Esophagus muscularis mucosa (tissue), 4 donors: Measurements from ENCODE around the gene SLC2A10. TPM values are rescaled to one million over a fixed set of nuclear protein-coding genes. Genes with fewer than 3 reads are reported as not detected.
A peak's percentile ranks its signal among the peaks of the same experiment; 100 is the strongest.

Source experiments
- DNase-seq: peaks from one replicate; pipeline ENCODE4 v3.0.0-alpha.2; 2017; ENCODE audit errors: extremely low spot score
- H3K27ac ChIP-seq, 4 donors: fragments of 200-600 bp; sonication (generic); replicated peaks in 1 of 4; 1 replicate in 3 of 4; 2 replicates in 1 of 4; pipeline ENCODE4 v1.5.1; 2016 to 2019; ENCODE audit warnings: mild to moderate bottlenecking in 1 of 4
- H3K27me3 ChIP-seq, 4 donors: fragments of 200-600 bp; sonication (generic); one replicate each; pipeline versions ENCODE4 v1.5.1 to v1.6.0; 2016 to 2019
- H3K36me3 ChIP-seq, 4 donors: fragments of 200-600 bp; sonication (generic); one replicate each; pipeline ENCODE4 v1.5.1; 2016 to 2019
- H3K4me1 ChIP-seq, 4 donors: fragments of 200-600 bp; sonication (generic); one replicate each; pipeline ENCODE4 v1.5.1; 2016 to 2019
- H3K4me3 ChIP-seq, 4 donors: fragments of 200-600 bp; sonication (generic); 1 replicate in 2 of 4; 2 replicates in 2 of 4; pipeline ENCODE4 v1.5.1; 2016 to 2019; ENCODE audit warnings: mild to moderate bottlenecking in 4 of 4, moderate library complexity in 1 of 4
- H3K9me3 ChIP-seq, 4 donors: fragments of 200-600 bp; sonication (generic); 1 replicate in 3 of 4; 2 replicates in 1 of 4; pipeline ENCODE4 v1.5.1; 2016 to 2019
- CTCF ChIP-seq, 3 experiments: fragments of 200-600 bp in 2 of 3; fragments of 450-650 bp in 1 of 3; sonication (generic) in 2 of 3; IDR thresholded peaks; one replicate each; pipeline ENCODE4 v1.5.1; 2017 to 2019; ENCODE audit warnings: antibody characterized with exemption in 3 of 3, mild to moderate bottlenecking in 2 of 3, moderate library complexity in 1 of 3
- EP300 ChIP-seq: sonication (generic); formaldehyde crosslinking; IDR thresholded peaks from one replicate; pipeline ENCODE4 v1.6.1; 2017; ENCODE audit warnings: antibody characterized with exemption
- POLR2A ChIP-seq: fragments of 450-650 bp; IDR thresholded peaks from one replicate; pipeline ENCODE4 v1.6.1; 2017; ENCODE audit warnings: antibody characterized with exemption, moderate library complexity, mild to moderate bottlenecking, low read depth
- POLR2AphosphoS5 ChIP-seq, 2 donors: sonication (generic); formaldehyde crosslinking; IDR thresholded peaks; one replicate each; pipeline ENCODE4 v1.6.1; 2017; ENCODE audit warnings: antibody characterized with exemption in 2 of 2
- WGBS: methylation state at CpG from one replicate; pipeline ENCODE4 v1.1.5; 2018; 5-methylcytosine and 5-hydroxymethylcytosine counted together
- intact Hi-C: fragments of 100-400 bp; cut with DNase I; formaldehyde crosslinking; loops from one replicate; pipeline ENCODE4 v1.15.1; 2023
- total RNA-seq, 4 donors: library from RNA; depleted of rRNA; stranded (reverse); fragments of >200 nt; gene quantifications; one replicate each; pipeline versions ENCODE4 v1.1.0 to v1.2.1, GENCODE V29; 2016

The SLC2A10 gene
- total RNA-seq, 4 donors from 2014 or later: 9.6 to 27.0 (median 15.3) TPM

- no peak for TF ChIP-seq CTCF (IDR thresholded peaks at IDR 0.05)
- no peak for TF ChIP-seq POLR2A
- no peaks in the 10 kb centered on the region for H3K9me3 ChIP-seq
- no peaks in the 10 kb centered on the region for H3K27me3 ChIP-seq
- WGBS: 56% methylated on average over 13 of the region's 13 CpGs
- peak overlapping the region; percentile 70 to 93 (median 88) for H3K4me3 ChIP-seq
- intact Hi-C loops: no loop called here
- peak overlapping the region; percentile 94 to 99 (median 97) for H3K27ac ChIP-seq
- no peak for DNase-seq
- H3K36me3 ChIP-seq: peaks cover 0 to 15% (median 11%) of the 10 kb centered on the region in 4 donors
- H3K4me1 ChIP-seq: peaks cover 19 to 35% (median 31%) of the 10 kb centered on the region in 4 donors
These were observed 19.0 kb upstream of the SLC2A10 start for GRCh38 chr20:46690219-46691106.

DNA sequence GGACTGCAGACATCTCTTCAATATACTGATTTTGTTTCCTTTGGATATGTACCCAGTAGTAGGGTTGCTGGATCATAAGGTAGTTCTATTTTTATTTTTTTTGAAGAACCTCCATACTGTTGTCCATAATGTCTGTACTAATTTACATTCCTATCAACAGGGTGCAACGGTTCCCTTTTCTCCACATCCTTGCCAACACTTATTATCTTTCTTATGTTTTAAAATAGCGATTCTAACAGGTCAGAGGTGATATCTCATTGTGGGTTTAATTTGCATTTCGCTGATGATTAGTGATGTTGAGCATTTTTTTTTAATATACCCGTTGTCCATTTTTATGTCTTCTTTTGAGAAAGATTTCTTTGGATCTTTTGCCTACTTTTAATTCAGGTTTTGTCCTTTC, 18.3 kb upstream of the SLC2A10 start:
- WGBS: 80% methylated on average over 4 of the region's 4 CpGs
- Histone ChIP-seq H3K4me3 (no peak overlapping the region), H3K36me3 (peaks cover 0 to 9% (median 8%) of the 10 kb centered on the region in 4 donors), H3K27me3 (no peaks in the 10 kb centered on the region), H3K27ac (no peak overlapping the region), H3K4me1 (peaks cover 19 to 31% (median 28%) of the 10 kb centered on the region in 4 donors), H3K9me3 (no peaks in the 10 kb centered on the region)
- intact Hi-C loops: no loop called here
- TF ChIP-seq POLR2A (no peak), EP300 (no peak), POLR2AphosphoS5 (IDR thresholded peaks at IDR 0.05) (no peak), CTCF (IDR thresholded peaks at IDR 0.05) (no peak)
- no peak for DNase-seq

DNA sequence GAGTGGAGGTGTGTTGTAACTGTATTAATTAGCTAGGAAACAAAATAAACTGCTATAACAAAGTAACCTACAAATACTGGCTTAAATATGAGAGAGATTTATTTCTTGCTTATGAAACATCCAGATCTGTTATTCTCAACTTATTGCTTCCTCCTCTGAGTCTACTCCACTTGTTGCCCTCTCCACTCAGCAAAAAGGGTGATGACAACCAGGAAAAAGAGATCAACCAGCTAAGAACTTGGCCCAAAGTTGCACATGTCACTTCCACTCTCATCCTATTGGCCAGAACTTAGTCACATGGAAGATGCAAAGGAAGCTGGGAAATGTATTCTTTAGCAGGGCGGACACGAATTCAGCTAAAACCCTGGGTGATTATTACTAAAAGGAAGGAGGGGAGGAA, 15.0 kb upstream of the SLC2A10 start:
- no peak for DNase-seq
- Histone ChIP-seq H3K36me3 (no peaks in the 10 kb centered on the region), H3K9me3 (no peaks in the 10 kb centered on the region), H3K4me3 (no peak overlapping the region), H3K27me3 (peaks cover 0 to under 1% (median 0%) of the 10 kb centered on the region in 4 donors), H3K27ac (no peak overlapping the region), H3K4me1 (peaks cover 0 to 6% (median 6%) of the 10 kb centered on the region in 4 donors)
- TF ChIP-seq CTCF (IDR thresholded peaks at IDR 0.05) (no peak), EP300 (no peak)
- intact Hi-C loops: no loop called here
- WGBS: 49% methylated on average over 2 of the region's 2 CpGs

DNA sequence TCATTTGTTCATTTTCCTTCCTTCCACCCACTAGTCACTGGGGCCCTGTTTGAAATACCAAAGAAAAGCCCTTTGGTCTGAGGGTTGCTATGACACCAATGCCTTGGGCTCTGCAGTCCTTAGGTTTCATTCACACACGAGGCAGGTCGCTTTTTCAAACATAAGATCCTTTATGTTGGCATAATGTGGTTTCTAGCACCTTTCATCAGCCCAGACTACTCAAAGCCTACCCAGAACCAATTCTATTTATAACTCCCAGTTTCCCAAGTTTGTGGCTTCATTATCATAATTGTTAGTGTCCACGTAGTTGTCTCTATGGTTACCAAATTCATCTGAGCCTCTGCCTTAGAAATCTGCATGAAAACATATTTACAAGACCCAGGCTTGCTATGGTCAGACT, 13.6 kb upstream of the SLC2A10 start:
- intact Hi-C loops: no loop called here
- no peaks in the 10 kb centered on the region for H3K36me3 ChIP-seq
- no peak for DNase-seq
- WGBS: 47% methylated on average over 3 of the region's 3 CpGs
- peaks cover 0 to 14% (median 0%) of the 10 kb centered on the region in 4 donors for H3K27me3 ChIP-seq
- no peak for TF ChIP-seq POLR2A
- no peak for TF ChIP-seq EP300
- TF ChIP-seq POLR2AphosphoS5 (IDR thresholded peaks at IDR 0.05): no peak
- no peak for TF ChIP-seq CTCF (IDR thresholded peaks at IDR 0.05)
- H3K9me3 ChIP-seq: no peaks in the 10 kb centered on the region
- H3K4me3 ChIP-seq: no peak overlapping the region
- no peaks in the 10 kb centered on the region for H3K4me1 ChIP-seq
- H3K27ac ChIP-seq: no peak overlapping the region
